Peyer's patch (tissue), 4 donors: Measurements from ENCODE around the gene NTNG1. TPM values are rescaled to one million over a fixed set of nuclear protein-coding genes. Genes with fewer than 3 reads are reported as not detected.

Experiments
- DNase-seq, 3 donors: peaks; one replicate each; pipeline ENCODE4 v3.0.0-alpha.2; 2017 to 2019
- H3K27ac ChIP-seq, 4 donors: fragments of 200-600 bp; sonication (generic); one replicate each; pipeline ENCODE4 v1.5.1; 2016 to 2019
- H3K27me3 ChIP-seq, 2 donors: fragments of 200-600 bp; sonication (generic); one replicate each; pipeline ENCODE4 v1.5.1; 2019
- H3K36me3 ChIP-seq, 3 donors: fragments of 200-600 bp; sonication (generic); one replicate each; pipeline ENCODE4 v1.5.1; 2016 to 2019
- H3K4me1 ChIP-seq, 4 donors: fragments of 200-600 bp; sonication (generic); one replicate each; pipeline ENCODE4 v1.5.1; 2016 to 2019
- H3K4me3 ChIP-seq, 4 donors: fragments of 200-600 bp; sonication (generic); 1 replicate in 3 of 4; 2 replicates in 1 of 4; pipeline ENCODE4 v1.5.1; 2016 to 2019; ENCODE audit warnings: mild to moderate bottlenecking in 1 of 4
- H3K9me3 ChIP-seq, 4 donors: fragments of 200-600 bp; sonication (generic); one replicate each; pipeline ENCODE4 v1.5.1; 2016 to 2019; ENCODE audit warnings: mild to moderate bottlenecking in 1 of 4
- CTCF ChIP-seq, 6 experiments: fragments of 450-650 bp in 4 of 6; fragments of 200-600 bp in 2 of 6; sonication (generic) in 1 of 6; IDR thresholded peaks; one replicate each; pipeline ENCODE4 v1.5.1; 2017 to 2019; ENCODE audit warnings: antibody characterized with exemption in 6 of 6, mild to moderate bottlenecking in 3 of 6, moderate library complexity in 1 of 6
- POLR2A ChIP-seq, 2 donors: fragments of 450-650 bp; IDR thresholded peaks; one replicate each; pipeline ENCODE4 v1.5.1; 2017; ENCODE audit warnings: antibody characterized with exemption in 2 of 2, mild to moderate bottlenecking in 2 of 2, moderate library complexity in 2 of 2
- total RNA-seq, 4 donors: library from RNA; depleted of rRNA; stranded (reverse); fragments of >200 nt; gene quantifications; one replicate each; pipeline ENCODE4 v1.1.0, GENCODE V29; 2016

The NTNG1 gene
- total RNA-seq, 4 donors from 2014 or later: 17.3 TPM; not detected in 3

GRCh38 chr1:107172450-107173170, 31.8 kb downstream of the NTNG1 start:
- no peak overlapping the region for H3K4me3 ChIP-seq
- no peaks in the 10 kb centered on the region for H3K36me3 ChIP-seq
- H3K27ac ChIP-seq: no peak overlapping the region
- TF ChIP-seq POLR2A (IDR thresholded peaks at IDR 0.05) (no peak), CTCF (IDR thresholded peaks at IDR 0.05) (no peak)
- H3K4me1 ChIP-seq: no peaks in the 10 kb centered on the region
- DNase-seq: no peak
- H3K27me3 ChIP-seq: no peaks in the 10 kb centered on the region
- H3K9me3 ChIP-seq: no peaks in the 10 kb centered on the region

DNA sequence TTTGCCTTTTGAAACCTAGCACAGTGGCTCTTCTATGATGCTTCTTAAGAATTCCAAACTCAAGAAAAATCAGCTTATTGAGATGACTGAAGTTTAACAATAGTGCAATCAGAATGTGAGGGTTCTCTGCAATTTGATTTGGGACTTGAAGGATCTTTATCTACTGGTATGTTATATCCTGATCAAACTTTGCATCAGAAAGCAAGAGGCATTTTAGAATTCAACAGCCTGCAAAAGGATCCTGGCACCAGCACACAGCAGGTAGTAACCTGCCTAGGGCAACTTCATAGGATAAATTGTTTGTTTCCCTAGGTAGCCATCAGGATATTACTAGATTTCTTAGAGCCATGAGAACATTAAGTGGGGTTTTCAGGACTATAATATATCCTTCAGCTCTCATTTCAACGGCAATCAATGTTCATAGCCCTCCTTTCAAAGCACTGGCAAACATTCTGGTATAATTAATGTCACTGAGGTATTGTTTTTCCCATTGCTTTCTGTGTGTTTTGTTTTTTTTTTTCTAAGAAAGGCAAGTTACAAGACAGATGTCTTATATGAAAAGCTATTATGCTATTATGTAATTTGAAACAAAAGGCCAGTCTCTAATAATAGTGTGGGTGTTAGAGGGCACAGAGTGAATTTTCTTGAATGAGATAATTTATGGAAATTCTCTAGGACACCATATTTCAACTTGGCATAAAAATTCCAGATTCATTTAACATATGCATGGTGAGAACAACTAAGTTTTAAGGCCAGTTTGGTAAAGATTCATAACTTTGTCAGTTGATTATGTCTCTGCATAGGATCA, 34.5 kb downstream of the NTNG1 start:
- no peak for TF ChIP-seq POLR2A (IDR thresholded peaks at IDR 0.05)
- no peak for TF ChIP-seq CTCF (IDR thresholded peaks at IDR 0.05)
- Histone ChIP-seq H3K9me3 (no peaks in the 10 kb centered on the region), H3K27ac (no peak overlapping the region), H3K4me1 (no peaks in the 10 kb centered on the region), H3K4me3 (no peak overlapping the region), H3K36me3 (no peaks in the 10 kb centered on the region), H3K27me3 (no peaks in the 10 kb centered on the region)
- no peak for DNase-seq

DNA sequence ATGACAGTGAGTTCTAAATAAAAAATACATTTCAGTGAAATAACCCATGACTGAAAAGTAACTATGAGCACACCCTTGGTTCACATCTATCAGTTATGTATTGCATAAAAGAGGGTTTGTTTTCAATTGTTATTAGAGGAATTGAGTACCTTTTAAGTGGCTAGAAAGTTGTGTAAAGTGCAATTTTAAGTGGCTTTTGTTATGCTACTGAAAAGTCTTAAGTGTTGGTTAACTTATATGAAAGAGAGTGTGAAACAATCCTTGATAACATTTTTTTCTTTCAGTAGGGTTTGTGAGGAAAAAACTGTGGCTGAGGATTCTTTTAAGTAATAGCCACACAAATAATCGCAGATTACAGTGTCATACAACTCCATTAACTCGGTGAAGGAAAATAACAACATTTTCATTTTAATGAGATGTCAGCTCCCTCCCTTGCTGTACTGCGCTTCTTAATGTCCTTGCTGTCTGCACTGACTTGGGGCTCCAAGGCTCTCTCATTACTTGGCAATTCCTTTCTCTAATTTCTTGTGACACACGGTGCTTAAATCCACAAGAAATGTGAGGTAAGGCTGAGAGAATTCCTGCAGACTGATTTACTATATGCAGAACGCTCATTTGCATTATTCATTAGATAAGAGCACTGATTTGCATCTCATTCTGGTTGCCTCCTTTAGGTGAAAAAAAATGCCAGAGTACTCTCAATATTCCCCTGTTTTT, 40.6 kb downstream of the NTNG1 start:
- TF ChIP-seq POLR2A (IDR thresholded peaks at IDR 0.05) (no peak), CTCF (IDR thresholded peaks at IDR 0.05) (no peak)
- no peak overlapping the region for H3K4me3 ChIP-seq
- H3K27me3 ChIP-seq: no peaks in the 10 kb centered on the region
- DNase-seq: no peak
- H3K4me1 ChIP-seq: no peaks in the 10 kb centered on the region
- no peaks in the 10 kb centered on the region for H3K9me3 ChIP-seq
- no peaks in the 10 kb centered on the region for H3K36me3 ChIP-seq
- H3K27ac ChIP-seq: no peak overlapping the region

DNA sequence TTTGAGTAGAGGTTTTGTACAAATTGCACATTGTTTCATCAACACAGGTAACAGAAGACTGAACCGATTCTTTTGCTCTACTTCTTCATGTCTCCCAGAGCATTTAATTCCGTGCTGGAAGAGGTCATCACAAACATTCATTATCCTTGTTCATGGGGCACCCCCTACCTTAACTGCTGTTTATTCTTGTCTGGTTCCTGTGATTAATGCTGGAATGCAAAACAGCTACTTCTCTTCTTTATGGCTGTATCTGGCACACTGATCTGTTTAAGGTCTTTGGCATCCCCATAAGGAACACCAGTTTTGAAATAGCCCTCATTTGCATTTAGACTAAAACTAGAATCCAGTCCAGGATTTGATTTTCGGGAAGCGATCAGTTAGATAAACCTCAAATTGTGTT, 42.2 kb downstream of the NTNG1 start:
- H3K27me3 ChIP-seq: no peaks in the 10 kb centered on the region
- no peaks in the 10 kb centered on the region for H3K36me3 ChIP-seq
- H3K9me3 ChIP-seq: no peaks in the 10 kb centered on the region
- DNase-seq: no peak
- TF ChIP-seq POLR2A (IDR thresholded peaks at IDR 0.05) (no peak), CTCF (IDR thresholded peaks at IDR 0.05) (no peak)
- no peak overlapping the region for H3K27ac ChIP-seq
- no peaks in the 10 kb centered on the region for H3K4me1 ChIP-seq
- no peak overlapping the region for H3K4me3 ChIP-seq

DNA sequence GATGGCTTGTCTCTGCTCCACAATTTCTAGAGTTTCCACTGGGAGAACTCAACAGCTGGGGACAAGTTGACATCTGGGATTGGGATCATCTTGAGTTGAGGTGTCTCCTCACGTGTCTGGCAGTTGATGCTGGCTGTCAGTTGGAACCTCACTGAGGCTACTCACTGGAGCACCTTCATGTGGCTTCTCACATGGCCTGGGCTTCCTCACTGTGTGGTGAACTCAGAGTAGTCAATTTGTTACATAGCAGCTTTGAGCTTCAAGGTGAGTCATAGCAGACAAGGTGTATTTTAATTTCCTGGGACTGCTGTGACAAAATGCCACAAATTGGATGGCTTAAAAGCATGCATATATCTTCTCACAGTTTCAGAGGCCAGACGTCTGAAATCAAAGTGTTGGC, 44.0 kb downstream of the NTNG1 start:
- no peaks in the 10 kb centered on the region for H3K4me1 ChIP-seq
- H3K36me3 ChIP-seq: no peaks in the 10 kb centered on the region
- no peak for DNase-seq
- H3K4me3 ChIP-seq: no peak overlapping the region
- no peak overlapping the region for H3K27ac ChIP-seq
- no peaks in the 10 kb centered on the region for H3K9me3 ChIP-seq
- no peaks in the 10 kb centered on the region for H3K27me3 ChIP-seq
- TF ChIP-seq POLR2A (IDR thresholded peaks at IDR 0.05) (no peak), CTCF (IDR thresholded peaks at IDR 0.05) (no peak)
